ENCODE results near the gene EEIG1.

DNA sequence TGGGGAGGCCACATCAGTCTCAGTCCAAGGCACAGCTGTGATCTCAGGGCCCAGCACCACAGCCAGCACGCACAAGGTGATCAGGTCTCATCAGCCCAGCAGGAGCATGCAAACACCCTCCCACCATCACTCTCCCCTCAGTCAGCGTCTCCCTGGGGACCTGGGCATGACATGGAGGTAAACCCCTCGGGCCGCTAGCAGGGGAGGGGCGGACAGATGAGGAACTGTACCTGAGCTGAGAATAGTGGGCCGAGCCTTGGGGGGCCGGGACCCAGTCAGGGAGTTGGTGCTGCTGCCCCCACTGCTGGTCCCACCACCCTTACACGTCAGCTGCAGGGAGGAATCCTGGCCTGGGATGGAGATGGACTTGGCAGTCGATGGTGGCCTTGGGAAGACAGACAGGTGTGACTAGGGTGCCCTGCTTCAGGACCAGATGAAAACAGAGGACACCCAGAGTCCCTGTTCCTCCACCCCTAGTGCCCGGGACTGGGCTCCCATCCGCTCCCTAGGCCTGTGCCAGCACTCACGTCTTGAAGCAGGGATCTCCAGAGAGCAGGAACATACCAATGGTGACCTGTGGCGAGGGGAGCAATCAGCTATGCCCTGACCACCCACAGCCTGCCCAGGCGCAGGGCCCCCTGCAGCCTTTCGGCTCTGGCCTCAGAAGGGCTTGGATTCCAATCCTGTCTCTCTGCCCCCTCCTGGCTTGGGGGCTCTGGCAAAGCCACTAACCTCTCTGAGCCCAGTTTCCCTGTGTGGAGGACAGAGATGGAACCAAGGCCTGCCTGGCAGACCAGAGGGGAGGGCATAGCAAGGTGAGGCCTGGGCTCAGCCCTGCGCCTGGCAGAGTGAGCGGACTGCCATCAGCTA is 32.7 kb downstream of the EEIG1 start:
- no peak for TF ChIP-seq ZNF274 (IDR thresholded peaks at IDR 0.05; ENCODE audit: low read depth, low read length)
- no peak for TF ChIP-seq YY1 (IDR thresholded peaks at IDR 0.05; ENCODE audit: insufficient read depth, insufficient read length)
- no peak for TF ChIP-seq SUZ12 (IDR thresholded peaks at IDR 0.05; ENCODE audit: extremely low read depth, insufficient read depth, insufficient read length)

Data from NT2/D1 (cell line).